Stimulated activated CD4-positive, alpha-beta T cell treated with anti-CD3 and anti-CD28 coated beads, Interleukin-4, amount 100 ng/mL, for 1 hour (primary cell): ENCODE results near the gene HAND1.

ENCODE experiments used
- DNase-seq: peaks from one replicate; pipeline ENCODE4 v3.0.0-alpha.2; 2020

Gene HAND1

GRCh38 chr5:154505567-154505966, 27.5 kb upstream of the HAND1 start:
- DNase-seq = no peak

GRCh38 chr5:154503698-154504039, 25.6 kb upstream of the HAND1 start:
- no peak for DNase-seq

DNA sequence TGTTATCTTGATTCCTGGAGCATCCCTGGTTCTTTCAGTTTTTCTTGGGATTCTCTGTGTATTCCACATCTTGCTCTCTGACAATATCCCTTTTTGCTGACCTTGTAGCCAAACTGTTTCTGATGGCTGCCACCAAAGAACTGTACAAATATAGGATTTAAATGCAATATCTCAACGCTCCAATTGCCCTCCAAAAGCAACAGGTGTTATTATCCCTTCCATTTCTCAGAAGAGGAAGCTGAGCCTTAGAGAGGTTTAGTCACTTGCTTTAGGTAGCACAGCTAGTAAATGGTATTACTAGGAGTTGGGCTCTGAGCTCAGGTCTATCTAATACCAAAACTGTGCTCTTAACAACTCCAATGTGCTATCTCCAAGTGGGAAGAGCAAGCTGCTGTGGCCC, 24.2 kb upstream of the HAND1 start:
- no peak for DNase-seq

GRCh38 chr5:154501566-154501965, 23.5 kb upstream of the HAND1 start:
- no peak for DNase-seq

GRCh38 chr5:154498994-154499393, 21.0 kb upstream of the HAND1 start:
- DNase-seq = no peak

GRCh38 chr5:154498591-154498990, 20.6 kb upstream of the HAND1 start:
- no peak for DNase-seq

DNA sequence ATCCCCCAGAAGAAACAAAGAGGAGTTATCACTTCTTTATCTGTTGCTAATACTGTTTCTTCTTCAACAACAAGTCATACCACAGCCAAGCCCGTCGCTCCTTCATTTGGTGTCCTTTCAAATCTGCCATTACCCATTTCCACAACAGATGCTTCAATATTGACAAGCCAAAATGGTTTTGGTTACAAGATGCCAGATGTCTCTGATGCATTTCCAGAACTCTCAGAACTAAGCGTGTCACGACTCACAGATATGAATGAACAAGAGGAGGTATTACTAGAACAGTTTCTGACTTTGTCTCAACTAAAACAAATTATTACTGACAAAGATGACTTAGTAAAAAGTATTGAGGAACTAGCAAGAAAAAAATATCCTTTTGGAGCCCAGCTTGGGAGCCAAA, 16.0 kb upstream of the HAND1 start:
- DNase-seq = no peak

GRCh38 chr5:154493274-154493673, 15.2 kb upstream of the HAND1 start:
- no peak for DNase-seq

DNA sequence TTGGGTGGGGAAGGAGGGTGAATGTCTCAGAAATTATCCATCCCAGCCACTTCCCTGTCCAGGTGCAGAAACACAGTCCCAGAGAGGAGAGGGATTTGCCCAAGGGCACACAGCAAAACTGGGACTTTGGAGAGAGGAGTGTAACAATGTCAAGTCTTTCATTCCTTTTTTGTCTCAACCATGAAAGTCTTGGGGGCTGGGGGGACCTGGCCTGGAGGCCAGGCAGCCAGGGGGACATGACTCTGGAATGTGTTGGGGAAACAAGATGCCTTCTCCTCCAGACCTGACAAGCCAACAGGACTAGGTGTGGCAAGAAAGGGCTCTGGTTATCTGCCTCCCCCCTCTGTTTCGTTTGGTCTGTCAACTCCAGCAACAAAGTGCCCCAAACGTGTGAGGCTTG, 13.9 kb upstream of the HAND1 start:
- DNase-seq = no peak

DNA sequence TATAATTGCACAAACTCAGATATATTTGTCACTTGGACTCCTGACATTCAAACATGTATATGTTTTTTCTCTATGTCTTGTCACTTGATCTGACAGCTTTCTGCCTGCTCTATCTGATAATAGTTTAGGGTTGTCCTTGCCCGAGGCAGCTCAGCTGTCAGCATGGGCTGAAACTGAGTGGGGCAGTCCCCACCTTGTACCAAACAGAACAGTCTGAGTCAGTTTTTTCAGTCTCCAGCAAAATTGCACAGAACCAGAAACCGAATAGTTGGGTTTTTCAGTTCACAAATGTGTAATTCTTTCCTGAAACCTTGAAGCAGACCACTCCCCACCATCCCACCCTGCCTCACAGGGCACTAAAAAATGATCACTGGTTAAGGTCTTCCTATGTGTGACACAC, 9.5 kb upstream of the HAND1 start:
- peak; percentile 46 for DNase-seq

DNA sequence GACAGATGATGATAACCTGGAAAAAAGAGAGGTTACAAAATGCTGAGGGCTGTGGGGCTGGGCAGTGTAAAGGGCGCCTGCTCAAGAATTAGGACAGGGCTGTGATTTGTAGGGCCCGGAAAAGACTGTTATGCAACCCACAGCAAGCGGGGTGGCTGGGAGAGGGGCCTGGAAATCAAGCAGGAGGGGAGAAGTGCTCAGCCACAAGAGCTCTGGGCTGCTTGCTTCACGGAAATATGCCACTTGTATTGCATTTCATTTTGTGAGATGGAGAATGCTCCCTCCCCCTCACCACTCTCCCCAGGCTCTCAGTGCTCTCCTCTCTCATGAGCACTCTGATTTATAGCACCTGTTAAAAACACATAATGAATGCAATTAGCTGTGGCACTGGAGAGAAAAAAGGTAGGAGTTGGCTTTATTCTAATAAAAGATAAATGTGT, 8.4 kb upstream of the HAND1 start:
- DNase-seq = no peak

DNA sequence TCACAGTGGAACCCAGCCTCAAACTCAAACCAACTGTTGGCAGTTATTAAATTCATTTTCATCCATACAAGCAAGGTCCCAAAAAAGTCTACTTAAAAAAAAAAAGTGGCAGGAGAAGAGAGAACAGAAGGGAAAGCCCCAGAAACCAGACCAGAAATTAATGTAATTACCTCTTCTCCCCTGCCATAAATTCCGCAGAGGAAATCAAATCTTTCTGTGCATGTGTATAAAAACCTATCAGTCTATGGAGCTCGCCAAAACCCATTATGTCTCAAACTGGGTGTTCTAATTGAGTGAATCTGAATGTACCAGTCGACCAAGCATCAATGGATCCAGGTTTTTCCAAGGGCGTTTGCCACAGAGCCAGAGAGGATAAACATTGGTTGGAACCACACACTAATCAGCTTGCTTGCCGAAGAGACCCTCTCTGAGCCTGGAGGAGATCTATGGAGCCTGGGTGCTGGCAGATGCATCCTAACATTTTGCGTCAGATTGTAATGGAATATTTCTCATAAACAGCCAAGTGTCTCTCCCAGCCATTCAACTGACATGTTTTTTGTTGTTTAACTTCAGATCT, 7.9 kb upstream of the HAND1 start:
- no peak for DNase-seq

DNA sequence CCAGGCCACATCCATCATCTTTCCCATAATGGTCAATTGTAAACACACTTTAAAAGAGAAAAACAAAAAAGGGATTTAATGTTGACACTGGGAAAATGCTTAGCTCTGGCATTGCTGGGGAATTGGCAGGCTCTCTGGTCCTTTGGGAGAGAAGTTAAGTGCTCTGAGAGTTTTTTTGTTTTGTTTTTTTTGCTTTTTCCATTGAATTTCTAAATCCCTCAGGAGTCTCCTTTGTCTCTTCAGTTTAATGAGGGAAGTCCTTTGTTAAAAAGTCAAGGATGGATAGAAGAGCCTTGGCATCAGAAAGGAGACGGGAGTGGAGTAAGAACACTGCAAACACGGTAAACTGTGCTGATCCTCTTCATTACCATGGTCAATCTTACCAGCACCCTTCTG, 7.1 kb upstream of the HAND1 start:
- DNase-seq = no peak

- no peak for DNase-seq
Observed at GRCh38 chr5:154484393-154485095, 6.5 kb upstream of the HAND1 start.

DNA sequence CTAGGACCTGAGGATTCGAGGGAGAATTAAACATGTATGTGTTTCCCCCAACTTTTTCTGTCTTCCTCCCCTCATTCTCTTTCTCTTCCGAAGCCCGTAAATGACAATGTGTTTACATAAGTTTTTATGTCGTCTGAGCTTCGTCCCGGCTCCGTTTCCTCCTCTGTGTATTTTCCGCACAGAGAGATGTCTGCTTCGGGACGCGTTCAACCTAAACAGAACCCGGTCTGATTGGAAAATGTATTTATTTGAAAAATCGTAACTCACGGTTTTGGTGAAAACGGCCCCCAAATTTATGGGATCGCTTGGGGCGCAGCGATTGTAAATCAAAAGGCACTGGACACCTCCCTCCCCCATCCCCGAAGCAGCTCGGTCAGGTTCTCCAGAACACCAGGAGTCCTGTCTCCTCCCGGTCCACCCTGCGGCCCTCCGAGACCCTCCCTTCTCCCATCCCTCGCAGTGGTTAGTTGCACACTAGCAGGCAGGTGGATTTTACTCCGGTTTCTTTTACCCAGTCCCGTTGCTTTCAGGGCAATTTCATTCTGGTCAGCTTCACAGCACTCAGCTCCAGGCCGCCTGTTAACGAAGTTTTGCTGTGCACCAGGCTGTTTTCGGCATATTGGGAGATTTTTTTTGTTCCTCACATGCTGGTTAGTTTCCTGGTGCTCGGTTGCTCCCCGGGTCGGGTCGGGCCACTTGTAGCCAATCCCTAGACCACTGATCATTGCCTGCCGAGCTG, 5.8 kb upstream of the HAND1 start:
- DNase-seq = no peak

GRCh38 chr5:154482528-154483449, 4.8 kb upstream of the HAND1 start:
- no peak for DNase-seq

DNA sequence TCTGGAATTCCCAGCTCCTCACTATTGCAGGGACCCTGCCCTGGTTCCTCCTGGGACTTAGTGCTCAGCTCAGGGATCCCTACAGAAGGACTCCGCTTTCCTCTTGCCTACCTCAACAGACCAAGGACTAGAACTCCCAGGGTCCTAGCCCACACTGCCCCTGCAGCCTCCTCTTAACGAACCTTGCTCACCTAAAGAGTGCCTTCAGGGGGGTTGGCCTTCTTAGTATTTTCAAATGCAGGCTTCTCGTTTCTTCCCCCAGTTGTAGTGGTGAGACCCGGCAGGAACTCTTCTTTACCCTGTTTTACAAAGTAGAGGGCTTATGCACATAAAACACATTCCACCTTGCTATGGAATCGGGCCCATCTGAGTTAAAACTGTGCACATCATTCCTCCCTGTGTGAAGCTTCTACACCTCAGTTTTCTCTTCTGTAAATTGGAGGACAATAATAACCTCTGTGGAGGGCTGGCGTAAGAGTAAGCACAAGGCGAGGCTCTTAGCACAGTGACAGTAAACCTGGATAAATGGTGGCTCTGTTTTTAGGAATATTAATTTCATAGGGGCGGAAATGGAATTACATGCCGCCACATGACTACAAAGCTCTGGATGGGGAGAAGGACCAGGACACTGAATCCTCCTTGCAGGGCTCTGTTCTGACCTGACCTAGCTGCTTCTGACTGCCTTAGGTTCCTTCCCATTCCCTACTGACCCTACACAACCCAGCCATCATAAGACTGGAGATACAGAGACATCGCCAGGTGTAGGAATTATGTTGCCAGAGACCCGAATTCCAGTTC, 3.8 kb upstream of the HAND1 start:
- no peak for DNase-seq

DNA sequence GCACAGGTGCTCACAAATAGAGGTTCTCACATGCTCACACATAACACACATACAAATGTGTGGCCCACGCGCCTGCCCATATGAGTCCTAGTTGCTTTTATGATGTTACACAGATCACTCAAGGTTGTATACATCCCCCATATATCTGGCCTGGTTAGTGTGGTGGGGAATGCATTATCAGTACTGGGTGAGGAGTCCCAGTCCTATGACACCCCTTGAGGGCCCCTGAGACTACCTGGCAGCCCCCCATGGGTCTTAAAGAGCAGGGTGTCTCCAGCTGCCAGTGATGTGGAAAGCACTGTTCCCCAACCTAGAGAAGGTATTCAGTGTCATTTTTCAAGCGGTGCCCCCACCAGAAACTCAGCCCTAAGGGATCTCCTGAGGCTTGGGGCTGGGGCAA, 2.8 kb upstream of the HAND1 start:
- no peak for DNase-seq

GRCh38 chr5:154479944-154480750, 2.1 kb upstream of the HAND1 start:
- no peak for DNase-seq

- DNase-seq = no peak
Observed at GRCh38 chr5:154479160-154479943, 1.3 kb upstream of the HAND1 start.

DNA sequence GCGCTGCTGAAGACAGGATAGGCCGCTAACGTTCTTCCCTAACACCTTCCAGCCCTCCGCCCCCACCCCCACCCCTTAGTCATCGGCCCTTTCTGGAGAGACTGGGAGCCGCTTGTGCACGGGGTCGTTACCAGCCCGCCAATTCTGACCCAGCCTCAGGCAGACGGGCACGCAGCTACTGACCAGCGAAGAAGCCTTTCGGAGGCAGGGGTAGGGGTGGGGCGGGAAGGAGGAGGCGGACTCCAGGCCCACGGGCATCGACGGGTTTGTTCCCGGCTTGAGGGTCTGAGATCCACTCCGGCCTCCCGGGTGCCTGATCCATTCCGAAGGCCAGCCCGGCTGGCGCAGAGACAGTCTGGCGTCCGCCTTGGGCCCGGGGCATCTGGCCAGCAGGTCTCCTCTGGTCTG, 729 bp upstream of the HAND1 start:
- DNase-seq = no peak
